ENCODE measurements around the gene ATXN1.

Gene ATXN1

DNA sequence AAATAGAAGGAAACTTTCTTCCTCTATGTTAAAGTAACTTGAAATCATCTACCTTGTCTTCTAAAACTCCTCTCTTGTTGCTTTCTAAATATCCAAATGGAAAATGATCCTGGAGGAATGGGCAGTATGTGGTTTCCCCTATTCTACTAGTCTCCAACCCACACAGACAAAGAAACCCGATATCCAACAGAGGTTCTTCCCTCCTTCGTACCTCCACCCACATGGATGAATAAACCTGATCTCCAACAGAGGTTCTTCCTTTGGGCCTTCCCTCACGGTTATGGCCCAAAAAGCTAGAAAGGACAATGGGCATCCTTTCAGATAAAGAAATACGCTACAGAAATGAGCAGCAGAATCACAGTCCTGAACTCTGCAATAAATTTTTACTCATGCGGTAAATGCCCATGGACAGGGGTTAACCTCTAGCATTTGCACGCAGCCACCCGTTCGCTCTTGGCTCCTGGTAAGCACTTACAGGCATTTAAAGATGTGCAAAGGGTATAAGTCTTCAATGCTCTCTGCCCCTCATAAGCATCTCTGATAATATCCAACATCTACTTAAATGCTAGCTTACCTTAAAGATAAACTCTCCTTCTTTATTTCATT, 392.0 kb downstream of the ATXN1 start:
- H3K4me3 ChIP-seq (ENCODE audit: control insufficient read depth, low read depth, low read length): no peak overlapping the region
- TF ChIP-seq, protein P1, sequence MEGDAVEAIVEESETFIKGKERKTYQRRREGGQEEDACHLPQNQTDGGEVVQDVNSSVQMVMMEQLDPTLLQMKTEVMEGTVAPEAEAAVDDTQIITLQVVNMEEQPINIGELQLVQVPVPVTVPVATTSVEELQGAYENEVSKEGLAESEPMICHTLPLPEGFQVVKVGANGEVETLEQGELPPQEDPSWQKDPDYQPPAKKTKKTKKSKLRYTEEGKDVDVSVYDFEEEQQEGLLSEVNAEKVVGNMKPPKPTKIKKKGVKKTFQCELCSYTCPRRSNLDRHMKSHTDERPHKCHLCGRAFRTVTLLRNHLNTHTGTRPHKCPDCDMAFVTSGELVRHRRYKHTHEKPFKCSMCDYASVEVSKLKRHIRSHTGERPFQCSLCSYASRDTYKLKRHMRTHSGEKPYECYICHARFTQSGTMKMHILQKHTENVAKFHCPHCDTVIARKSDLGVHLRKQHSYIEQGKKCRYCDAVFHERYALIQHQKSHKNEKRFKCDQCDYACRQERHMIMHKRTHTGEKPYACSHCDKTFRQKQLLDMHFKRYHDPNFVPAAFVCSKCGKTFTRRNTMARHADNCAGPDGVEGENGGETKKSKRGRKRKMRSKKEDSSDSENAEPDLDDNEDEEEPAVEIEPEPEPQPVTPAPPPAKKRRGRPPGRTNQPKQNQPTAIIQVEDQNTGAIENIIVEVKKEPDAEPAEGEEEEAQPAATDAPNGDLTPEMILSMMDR (IDR thresholded peaks at IDR 0.05; ENCODE audit: control insufficient read depth, insufficient read depth, low read depth, low read length, missing control alignments): no peak
- DNase-seq (ENCODE audit: low read depth): no peak

DNA sequence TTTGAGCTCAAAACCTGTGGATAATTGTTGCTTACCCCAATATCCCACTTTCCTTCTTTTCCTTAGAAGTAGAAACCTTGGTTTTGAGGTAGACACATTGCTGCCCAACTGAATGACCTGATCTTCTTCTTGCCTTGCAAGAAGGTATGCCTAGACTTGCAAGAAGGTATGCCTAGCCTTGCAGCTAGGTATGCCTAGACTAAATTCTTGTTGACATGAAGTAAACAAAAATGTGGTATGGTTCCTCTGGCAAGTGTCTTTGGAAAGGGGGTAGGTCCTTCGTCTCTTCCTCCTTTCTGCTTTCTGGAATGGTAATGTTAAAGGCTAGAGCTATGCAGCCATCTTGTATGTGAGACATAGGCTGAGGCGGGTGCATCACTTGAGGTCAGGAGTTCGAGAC, 393.7 kb downstream of the ATXN1 start:
- TF ChIP-seq, protein P1 (IDR thresholded peaks at IDR 0.05; ENCODE audit: control insufficient read depth, insufficient read depth, low read depth, low read length, missing control alignments): no peak
- no peak overlapping the region for H3K4me3 ChIP-seq (ENCODE audit: control insufficient read depth, low read depth, low read length)
- no peak for DNase-seq (ENCODE audit: low read depth)

DNA sequence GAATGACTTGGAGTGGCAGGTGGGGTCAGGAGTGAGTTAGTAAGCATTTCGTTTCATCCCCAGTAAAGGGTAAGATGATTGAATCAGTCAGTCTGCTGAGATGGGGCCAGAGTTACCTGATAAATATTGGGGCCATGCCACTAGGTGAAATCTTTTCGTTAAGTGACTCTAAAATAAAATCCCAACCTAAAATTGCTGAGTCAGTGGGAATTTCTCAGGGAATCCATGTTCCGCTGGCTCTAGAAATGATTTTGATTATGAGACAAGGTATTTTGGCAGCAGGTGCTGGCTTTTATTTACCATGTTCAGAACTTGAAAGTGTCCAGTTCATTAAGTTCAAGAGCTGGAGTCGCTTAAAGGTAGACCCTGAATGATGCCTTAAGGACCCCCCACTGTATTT, 397.5 kb downstream of the ATXN1 start:
- H3K4me3 ChIP-seq (ENCODE audit: control insufficient read depth, low read depth, low read length): no peak overlapping the region
- TF ChIP-seq, protein P1 (IDR thresholded peaks at IDR 0.05; ENCODE audit: control insufficient read depth, insufficient read depth, low read depth, low read length, missing control alignments): no peak
- no peak for DNase-seq (ENCODE audit: low read depth)

DNA sequence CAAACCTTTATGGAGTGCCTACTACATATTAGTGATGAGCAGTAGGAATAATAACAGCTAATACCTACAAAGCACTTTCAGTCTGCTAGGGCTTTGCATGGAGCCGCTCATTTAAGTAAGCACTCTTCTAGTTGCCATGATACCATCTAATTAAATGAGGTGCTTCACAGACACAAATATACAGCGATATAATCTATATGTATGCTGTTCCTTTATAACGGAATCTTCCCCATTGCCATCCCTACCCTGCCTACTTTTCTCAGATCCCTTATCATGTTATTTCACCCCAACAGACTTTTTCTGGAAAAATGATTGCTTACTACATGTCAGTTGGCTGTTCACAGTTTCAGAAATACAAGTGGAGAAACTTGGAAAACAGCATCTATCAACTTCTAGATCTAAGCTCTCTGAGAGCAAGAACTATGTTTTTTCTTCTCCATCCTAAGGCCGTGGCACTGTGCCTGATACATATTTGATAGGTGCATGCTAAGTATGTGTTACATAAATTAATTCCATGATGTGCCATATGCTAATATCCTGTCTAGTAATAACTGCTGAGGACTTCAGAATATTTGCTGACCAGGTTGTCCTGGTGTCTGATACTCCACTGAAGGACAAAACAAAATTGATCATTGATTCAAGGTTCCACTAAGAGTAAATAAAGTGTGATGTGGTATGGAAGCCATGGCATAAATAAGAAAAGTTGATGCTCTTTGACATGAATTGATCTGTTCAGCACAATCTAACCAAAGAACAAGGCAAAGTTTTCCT, 398.3 kb downstream of the ATXN1 start:
- no peak for DNase-seq (ENCODE audit: low read depth)
- TF ChIP-seq, protein P1 (IDR thresholded peaks at IDR 0.05; ENCODE audit: control insufficient read depth, insufficient read depth, low read depth, low read length, missing control alignments): no peak
- H3K4me3 ChIP-seq (ENCODE audit: control insufficient read depth, low read depth, low read length): no peak overlapping the region

DNA sequence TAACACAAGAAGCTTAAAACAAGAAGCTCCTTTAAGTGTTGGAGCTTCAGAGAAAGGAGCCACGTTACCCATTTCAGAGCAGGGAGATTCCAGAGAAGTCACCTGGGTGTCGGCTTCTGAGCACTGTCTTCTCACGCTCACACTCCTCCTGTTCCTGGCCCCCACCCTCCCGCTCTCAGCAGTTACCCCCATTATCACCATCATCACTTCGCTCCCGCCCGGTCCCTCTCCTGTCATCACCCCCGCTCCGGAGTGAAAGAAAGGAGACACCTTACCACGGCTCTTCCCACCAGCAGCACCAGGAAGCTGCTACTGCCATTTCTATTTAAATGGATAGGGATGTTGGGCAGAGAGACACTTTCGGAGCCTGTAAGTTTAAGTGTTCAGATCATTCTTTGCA, 399.0 kb downstream of the ATXN1 start:
- TF ChIP-seq, protein P1 (IDR thresholded peaks at IDR 0.05; ENCODE audit: control insufficient read depth, insufficient read depth, low read depth, low read length, missing control alignments): no peak
- no peak overlapping the region for H3K4me3 ChIP-seq (ENCODE audit: control insufficient read depth, low read depth, low read length)
- no peak for DNase-seq (ENCODE audit: low read depth)

DNA sequence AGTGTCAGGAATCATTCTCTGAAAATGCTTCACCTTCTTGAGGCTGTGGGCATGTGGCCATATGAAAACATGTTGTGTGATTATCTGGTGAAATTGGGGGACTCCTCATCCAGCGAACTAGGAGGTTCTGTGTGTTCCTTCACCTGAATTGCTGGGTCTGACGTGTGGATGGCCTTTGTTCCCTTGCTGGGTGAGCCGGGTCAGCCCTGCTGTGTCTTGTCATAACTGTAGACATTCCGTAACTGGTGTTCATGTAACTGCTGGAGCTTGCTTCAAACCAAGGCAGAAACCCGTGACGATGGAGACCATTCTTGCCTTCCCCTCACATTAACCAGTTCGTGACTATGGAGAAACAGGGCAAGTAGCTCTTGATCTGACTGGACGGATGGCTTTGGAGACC, 399.4 kb downstream of the ATXN1 start:
- no peak overlapping the region for H3K4me3 ChIP-seq (ENCODE audit: control insufficient read depth, low read depth, low read length)
- TF ChIP-seq, protein P1 (IDR thresholded peaks at IDR 0.05; ENCODE audit: control insufficient read depth, insufficient read depth, low read depth, low read length, missing control alignments): no peak
- DNase-seq (ENCODE audit: low read depth): no peak

Measured in AG09309 (cell line).